ENCODE data around the gene SNCAIP. TPM values are rescaled to one million over a fixed set of nuclear protein-coding genes. Genes with fewer than 3 reads are reported as not detected.

SNCAIP gene
- total RNA-seq, 1 experiment from 2014 or later = not detected

DNA sequence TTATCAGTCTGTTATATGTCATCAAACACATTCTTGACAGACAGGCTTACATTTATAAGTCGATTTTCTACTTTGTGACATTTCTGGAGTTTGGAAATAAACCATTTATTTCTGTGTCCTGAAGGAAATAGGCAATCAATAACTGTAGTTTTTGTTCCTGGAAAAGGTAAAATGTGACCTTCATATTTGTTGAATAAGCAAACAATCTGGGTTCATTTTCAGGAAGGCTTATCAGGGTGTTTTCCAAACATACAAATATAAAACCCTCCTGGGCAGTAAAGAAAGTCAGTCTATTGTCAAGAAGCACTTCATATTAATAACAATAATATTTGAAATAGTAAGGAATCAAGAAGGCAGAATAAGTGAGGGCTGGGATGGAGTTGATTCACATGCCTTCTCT is 195.0 kb downstream of the SNCAIP start:
- no peak overlapping the region for H3K4me3 ChIP-seq
- H3K9me3 ChIP-seq = no peaks in the 10 kb centered on the region
- peaks cover 11% of the 10 kb centered on the region for H3K27me3 ChIP-seq
- no peaks in the 10 kb centered on the region for H3K36me3 ChIP-seq
- no peak for DNase-seq

DNA sequence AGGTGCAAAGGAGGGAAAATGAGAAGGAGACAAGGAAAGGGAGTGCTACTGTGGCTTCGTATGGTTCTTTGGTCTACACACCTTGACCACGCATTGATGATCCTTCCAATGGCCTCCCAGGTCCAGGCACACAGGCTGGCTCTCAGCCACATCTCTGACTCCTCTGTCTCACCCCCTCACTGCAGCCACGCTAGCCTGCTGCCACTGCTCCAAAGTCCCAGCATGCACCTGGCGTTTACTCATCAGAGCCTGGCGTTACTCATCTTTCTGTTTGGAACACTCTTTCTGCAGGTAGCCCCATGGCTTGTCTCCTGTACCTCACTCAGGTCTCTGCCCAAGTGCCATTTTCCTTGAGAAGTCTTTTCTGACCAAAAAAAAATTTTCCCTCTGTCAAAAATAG is 195.5 kb downstream of the SNCAIP start:
- no peak for DNase-seq
- H3K9me3 ChIP-seq = no peaks in the 10 kb centered on the region
- no peak overlapping the region for H3K4me3 ChIP-seq
- H3K27me3 ChIP-seq = peaks cover 11% of the 10 kb centered on the region
- H3K36me3 ChIP-seq = no peaks in the 10 kb centered on the region

DNA sequence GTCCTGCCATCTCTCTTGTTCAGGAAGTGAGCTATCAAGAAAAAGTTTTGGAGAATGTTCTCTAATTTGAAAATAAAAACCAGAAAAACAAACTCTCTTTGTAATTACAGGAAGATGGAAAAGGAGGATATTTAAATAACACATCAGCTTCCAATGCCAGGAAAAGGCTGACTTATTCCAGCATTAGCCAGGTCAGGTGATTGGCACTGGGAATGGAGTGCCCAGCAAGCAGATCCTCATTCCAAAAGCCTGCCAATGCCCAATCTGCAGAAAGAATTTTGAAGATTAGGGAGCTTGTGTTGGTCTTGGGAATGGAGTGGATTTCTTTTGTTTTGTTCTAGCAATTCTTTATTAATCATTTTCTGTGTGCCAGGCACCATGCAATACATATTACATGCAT is 196.6 kb downstream of the SNCAIP start:
- Histone ChIP-seq H3K9me3 (no peaks in the 10 kb centered on the region), H3K36me3 (no peaks in the 10 kb centered on the region), H3K4me3 (no peak overlapping the region), H3K27me3 (peaks cover 11% of the 10 kb centered on the region)
- no peak for DNase-seq

Other genes with a start within 250 kb of the SNCAIP start
- gene LOX, start 234.0 kb upstream of the SNCAIP start, total RNA-seq (2014; rRNA removed; shearing (Covaris generic); ENCODE audit: low replicate concordance) = 334 and 360 TPM in 2 replicates
- 0.10 and 0.20 TPM in 2 replicates for gene ZNF474, start 182.7 kb upstream of the SNCAIP start, total RNA-seq (2014; rRNA removed; shearing (Covaris generic); ENCODE audit: low replicate concordance)

Data from MG63 (cell line).